GM23248 (cell line): ENCODE results near the gene MXD1. TPM values are rescaled to one million over a fixed set of nuclear protein-coding genes. Genes with fewer than 3 reads are reported as not detected.
A peak's percentile ranks its signal among the peaks of the same experiment; 100 is the strongest.

Experiments
- DNase-seq: peaks from one replicate; pipeline ENCODE4 v3.0.0-alpha.2; 2015
- H2AFZ ChIP-seq: fragments of 200-600 bp; sonication (generic); 2 replicates; pipeline ENCODE4 v1.6.1; 2016; ENCODE audit warnings: antibody characterized with exemption
- H3F3A ChIP-seq: fragments of 200-600 bp; sonication (generic); 2 replicates; pipeline ENCODE4 v1.6.1; 2016; ENCODE audit warnings: mild to moderate bottlenecking, antibody characterized with exemption, mixed run types; ENCODE audit not compliant: insufficient read depth
- H3K27ac ChIP-seq: fragments of 200-600 bp; sonication (generic); 2 replicates; pipeline ENCODE4 v1.5.1; 2016; ENCODE audit warnings: mild to moderate bottlenecking
- H3K27me3 ChIP-seq: fragments of 200-600 bp; sonication (generic); replicated peaks from 2 replicates; pipeline ENCODE4 v1.6.1; 2016; ENCODE audit warnings: mild to moderate bottlenecking; ENCODE audit not compliant: insufficient read depth
- H3K36me3 ChIP-seq: fragments of 200-600 bp; sonication (generic); 2 replicates; pipeline ENCODE4 v1.6.1; 2016; ENCODE audit warnings: low read depth, mild to moderate bottlenecking
- H3K4me1 ChIP-seq: fragments of 200-600 bp; sonication (generic); 2 replicates; pipeline ENCODE4 v1.6.1; 2016; ENCODE audit warnings: mild to moderate bottlenecking; ENCODE audit not compliant: insufficient read depth
- H3K4me2 ChIP-seq: fragments of 200-600 bp; sonication (generic); one replicate; pipeline ENCODE4 v1.6.1; 2016; ENCODE audit warnings: mild to moderate bottlenecking; ENCODE audit not compliant: unreplicated experiment
- H3K4me3 ChIP-seq: fragments of 200-600 bp; sonication (generic); 2 replicates; pipeline ENCODE4 v1.5.1; 2016; ENCODE audit warnings: mild to moderate bottlenecking
- H3K79me2 ChIP-seq: fragments of 200-600 bp; sonication (generic); 2 replicates; pipeline ENCODE4 v1.6.1; 2016; ENCODE audit warnings: mild to moderate bottlenecking; ENCODE audit not compliant: insufficient read depth
- H3K9ac ChIP-seq: fragments of 200-600 bp; sonication (generic); 2 replicates; pipeline ENCODE4 v1.6.1; 2016; ENCODE audit warnings: mild to moderate bottlenecking
- H3K9me2 ChIP-seq: fragments of 200-600 bp; sonication (generic); 2 replicates; pipeline ENCODE4 v1.6.1; 2016; ENCODE audit warnings: mixed run types, mild to moderate bottlenecking, moderate library complexity; ENCODE audit not compliant: insufficient read depth
- H3K9me3 ChIP-seq: fragments of 200-600 bp; sonication (generic); one replicate; pipeline ENCODE4 v1.6.1; 2017; ENCODE audit warnings: low read depth
- H4K20me1 ChIP-seq: fragments of 200-600 bp; sonication (generic); 2 replicates; pipeline ENCODE4 v1.6.0; 2016; ENCODE audit not compliant: insufficient read depth
- EZH2 ChIP-seq: fragments of 200-600 bp; sonication (generic); IDR thresholded peaks from 2 replicates; pipeline ENCODE4 v1.6.1; 2018; ENCODE audit warnings: antibody characterized with exemption, mild to moderate bottlenecking; ENCODE audit not compliant: insufficient read depth, poor library complexity, severe bottlenecking
- EZH2phosphoT487 ChIP-seq: fragments of 200-600 bp; sonication (generic); IDR thresholded peaks from 2 replicates; pipeline ENCODE4 v1.6.1; 2018; ENCODE audit warnings: antibody characterized with exemption, moderate library complexity, mild to moderate bottlenecking, low read depth; ENCODE audit not compliant: insufficient read depth
- WGBS, 2 experiments: methylation state at CpG; one replicate each; pipeline ENCODE4 v1.1.6; 2015 to 2017; ENCODE audit warnings: low lambda C conversion rate in 2 of 2, low coverage in 1 of 2; ENCODE audit errors: missing lambda C conversion rate in 2 of 2; 5-methylcytosine and 5-hydroxymethylcytosine counted together
- in situ Hi-C: fragments of 300-500 bp; cut with MboI; formaldehyde crosslinking; loops from 2 replicates; pipeline ENCODE4 v1.15.0; 2020
- polyA plus RNA-seq: library from polyadenylated mRNA; unstranded; fragments of >200 nt; fragmentation: Nextera tagmentation; extraction: Ambion mirVana; gene quantifications from 2 replicates; pipeline ENCODE4 v1.2.1, GENCODE V29; 2016
- total RNA-seq: library from RNA; depleted of rRNA; stranded (reverse); fragments of >200 nt; shearing (Covaris generic); gene quantifications from 2 replicates; pipeline ENCODE4 v1.2.3, GENCODE V29; 2014

Gene MXD1
- total and polyA plus RNA-seq, 2 experiments from 2014 or later = 4.4 to 7.6 TPM

DNA sequence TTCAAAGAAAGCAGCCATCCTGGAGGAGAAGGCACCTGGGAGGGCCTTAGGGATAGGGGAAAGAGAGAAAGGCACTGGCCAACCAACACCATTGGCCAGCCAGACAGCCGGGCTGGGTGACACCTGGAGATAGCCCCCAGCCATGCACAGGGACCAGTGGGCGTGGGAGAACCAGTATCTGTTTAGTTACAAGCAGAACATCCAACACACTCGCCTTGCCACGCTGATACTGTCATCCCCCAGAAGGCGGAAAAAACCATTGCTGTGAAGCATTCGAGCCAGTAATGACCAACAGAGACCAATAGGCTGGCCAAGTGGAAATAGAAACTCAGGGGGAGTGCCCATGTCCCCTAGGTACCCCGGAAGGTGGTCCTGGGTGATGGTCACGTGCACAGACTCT lies 31.0 kb downstream of the MXD1 start:
- H3K36me3 ChIP-seq = peaks cover 13% of the 10 kb centered on the region; the same call in 1 of the 2 replicates
- H3K9me3 ChIP-seq = no peaks in the 10 kb centered on the region
- in situ Hi-C loops = no loop called here
- no peak overlapping the region for H3K4me3 ChIP-seq
- WGBS, 2 experiments = 59 to 73% methylated on average over 8 of the region's 8 CpGs
- no peaks in the 10 kb centered on the region for H3K9me2 ChIP-seq
- no peaks in the 10 kb centered on the region for H3K27me3 ChIP-seq
- TF ChIP-seq EZH2 = no peak
- TF ChIP-seq EZH2phosphoT487 = no peak
- H3K4me2 ChIP-seq = peak overlapping the region; percentile 36
- H2AFZ ChIP-seq = peak overlapping the region; percentile 29; the same call in 1 of the 2 replicates
- H3K27ac ChIP-seq = peak overlapping the region; percentile 33
- peaks cover 13% of the 10 kb centered on the region; the same call in 1 of the 2 replicates for H3F3A ChIP-seq
- no peaks in the 10 kb centered on the region for H4K20me1 ChIP-seq
- DNase-seq = no peak
- H3K79me2 ChIP-seq = no peaks in the 10 kb centered on the region
- H3K9ac ChIP-seq = peak overlapping the region; percentile 13; the same call in 1 of the 2 replicates
- peaks cover 14% of the 10 kb centered on the region for H3K4me1 ChIP-seq

DNA sequence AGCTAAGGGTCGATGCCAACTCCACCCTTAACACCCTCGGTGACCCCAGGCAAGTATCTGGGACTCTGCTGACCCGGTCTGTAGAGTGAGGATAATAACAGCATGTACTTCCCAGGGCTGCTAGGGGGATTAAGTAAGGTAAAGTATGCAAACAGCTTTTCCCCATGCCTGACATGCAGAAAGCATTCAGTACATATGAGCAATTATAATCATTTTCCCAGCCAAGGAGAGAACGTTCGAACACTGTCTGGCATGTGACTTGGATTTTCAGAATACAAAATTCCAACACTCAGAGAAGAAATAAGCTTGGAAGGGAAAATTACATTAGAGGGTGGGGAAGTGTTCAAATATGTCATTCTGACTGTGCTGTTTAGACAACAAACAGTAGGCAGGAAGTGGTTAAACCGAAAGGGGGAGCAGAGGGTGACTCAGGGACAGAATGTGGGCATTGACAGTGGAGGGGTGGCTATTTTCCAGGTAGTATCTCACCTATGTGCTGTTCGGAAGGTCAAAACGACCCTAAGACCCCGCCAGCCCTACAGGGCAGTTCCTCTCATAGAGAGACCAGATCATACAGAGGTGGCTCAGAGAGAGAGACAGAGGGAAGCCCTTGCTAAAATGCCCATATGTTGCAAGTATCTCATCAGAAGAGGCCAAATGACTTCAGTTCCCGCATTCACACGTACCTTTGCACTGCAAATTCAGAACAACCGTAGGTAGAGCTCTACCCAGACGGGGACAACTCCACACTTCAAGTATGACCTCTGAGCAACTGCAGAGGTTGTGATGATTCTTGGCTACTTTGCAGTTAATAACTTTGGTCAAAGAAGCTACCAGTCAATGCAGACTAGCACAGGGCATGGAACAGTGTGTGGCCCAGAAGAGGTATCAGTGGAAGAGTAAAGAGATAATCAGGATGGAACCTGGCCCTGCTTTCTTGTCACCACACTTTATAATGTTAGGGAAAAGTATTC lies 31.7 kb downstream of the MXD1 start:
- Histone ChIP-seq H3K4me2 (peak overlapping the region; percentile 36), H3K27ac (peak overlapping the region; percentile 33), H3F3A (peaks cover 13% of the 10 kb centered on the region; the same call in 1 of the 2 replicates), H3K36me3 (peaks cover 9% of the 10 kb centered on the region; the same call in 1 of the 2 replicates), H3K4me1 (peaks cover 14% of the 10 kb centered on the region), H4K20me1 (no peaks in the 10 kb centered on the region), H3K9ac (peak overlapping the region; percentile 13; the same call in 1 of the 2 replicates), H3K9me3 (no peaks in the 10 kb centered on the region), H3K27me3 (no peaks in the 10 kb centered on the region), H2AFZ (peak overlapping the region; percentile 29; the same call in 1 of the 2 replicates), H3K9me2 (no peaks in the 10 kb centered on the region), H3K4me3 (no peak overlapping the region), H3K79me2 (no peaks in the 10 kb centered on the region)
- in situ Hi-C loops = no loop called here
- DNase-seq = peak; percentile 63
- TF ChIP-seq EZH2phosphoT487 = no peak
- TF ChIP-seq EZH2 = no peak
- 39 to 45% methylated on average over 13 of the region's 13 CpGs for whole genome bisulfite sequencing, 2 experiments

- Histone ChIP-seq H3K4me1 (peaks cover 14% of the 10 kb centered on the region), H3K27me3 (no peaks in the 10 kb centered on the region), H2AFZ (no peak overlapping the region), H3K36me3 (peaks cover 2% of the 10 kb centered on the region; the same call in 1 of the 2 replicates), H4K20me1 (no peaks in the 10 kb centered on the region), H3K27ac (no peak overlapping the region), H3K9me2 (no peaks in the 10 kb centered on the region), H3K79me2 (no peaks in the 10 kb centered on the region), H3F3A (peaks cover 13% of the 10 kb centered on the region; the same call in 1 of the 2 replicates), H3K4me3 (no peak overlapping the region), H3K4me2 (no peak overlapping the region), H3K9ac (no peak overlapping the region), H3K9me3 (no peaks in the 10 kb centered on the region)
- no peak for DNase-seq
- 83 to 88% methylated on average over 4 of the region's 4 CpGs for WGBS, 2 experiments
- in situ Hi-C loops = no loop called here
- TF ChIP-seq EZH2 (no peak), EZH2phosphoT487 (no peak)
These were observed 32.5 kb downstream of the MXD1 start for GRCh38 chr2:69947325-69947931.
